RWPE1 (cell line): ENCODE data around the gene TMEM272.

Source experiments
- CTCF ChIA-PET: fragments of 350-600 bp; sonication (Branson Sonifier 250); formaldehyde crosslinking; extraction: SDS; loops from one replicate; lab custom pipeline; 2021; lab: Yijun Ruan, JAX
- POLR2A ChIA-PET: fragments of 400-600 bp; formaldehyde crosslinking; extraction: SDS; loops from one replicate; lab custom pipeline; 2020; ENCODE audit warnings: antibody characterized with exemption; ENCODE audit not compliant: low non-redundant PET; lab: Yijun Ruan, JAX
- DNase-seq: peaks from one replicate; pipeline ENCODE4 v3.0.0; 2012; ENCODE audit warnings: low spot score
- H3K27ac ChIP-seq: fragments of 450-650 bp; 2 replicates; pipeline ENCODE4 v1.5.1; 2017
- TF ChIP-seq, protein P1 (sequence below): fragments of 450-650 bp; conservative IDR thresholded peaks from 2 replicates; pipeline ENCODE4 v1.5.1; 2017; ENCODE audit warnings: low read depth, mild to moderate bottlenecking

TMEM272 gene

DNA sequence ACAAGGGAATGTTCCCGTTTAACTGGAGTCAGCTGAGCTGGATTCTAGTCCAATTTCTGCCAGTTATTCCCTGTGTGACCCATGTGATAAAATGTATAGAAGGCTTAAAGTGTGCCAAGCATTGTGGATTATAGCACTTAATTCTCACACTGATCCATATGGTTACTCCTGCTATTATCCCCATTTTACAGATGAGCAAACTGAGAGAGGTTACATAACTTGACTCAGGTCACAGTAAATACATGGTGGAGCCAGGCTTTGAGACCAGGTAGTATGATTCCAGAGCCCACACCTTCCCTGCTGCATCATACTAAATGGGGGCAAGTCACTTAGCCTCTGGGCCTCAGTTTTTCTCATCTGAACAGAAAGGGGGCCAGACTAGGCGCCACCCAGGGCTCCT lies 39.1 kb downstream of the TMEM272 start:
- DNase-seq = no peak

DNA sequence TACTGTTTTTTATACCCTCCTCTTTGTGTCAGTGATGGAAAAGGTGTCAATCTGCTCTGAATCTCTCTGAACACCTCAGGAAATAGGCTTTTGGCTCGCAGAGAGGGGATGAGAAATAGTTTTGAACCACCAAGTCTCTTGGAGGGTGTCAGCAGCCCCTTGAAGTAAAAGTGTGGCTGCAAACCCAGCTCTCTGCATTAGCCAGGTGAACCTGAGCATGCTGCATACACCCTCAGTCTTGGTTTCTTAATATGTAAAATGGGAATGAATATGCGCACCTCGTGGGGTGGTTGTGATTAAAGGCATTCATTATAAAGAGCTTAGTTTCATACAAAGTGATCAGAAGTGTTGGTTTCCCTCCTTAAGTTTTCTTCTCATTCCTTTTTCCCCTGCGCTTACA lies 39.7 kb downstream of the TMEM272 start:
- no peak overlapping the region for H3K27ac ChIP-seq
- POLR2A ChIA-PET = no interaction called here
- TF ChIP-seq, protein P1, sequence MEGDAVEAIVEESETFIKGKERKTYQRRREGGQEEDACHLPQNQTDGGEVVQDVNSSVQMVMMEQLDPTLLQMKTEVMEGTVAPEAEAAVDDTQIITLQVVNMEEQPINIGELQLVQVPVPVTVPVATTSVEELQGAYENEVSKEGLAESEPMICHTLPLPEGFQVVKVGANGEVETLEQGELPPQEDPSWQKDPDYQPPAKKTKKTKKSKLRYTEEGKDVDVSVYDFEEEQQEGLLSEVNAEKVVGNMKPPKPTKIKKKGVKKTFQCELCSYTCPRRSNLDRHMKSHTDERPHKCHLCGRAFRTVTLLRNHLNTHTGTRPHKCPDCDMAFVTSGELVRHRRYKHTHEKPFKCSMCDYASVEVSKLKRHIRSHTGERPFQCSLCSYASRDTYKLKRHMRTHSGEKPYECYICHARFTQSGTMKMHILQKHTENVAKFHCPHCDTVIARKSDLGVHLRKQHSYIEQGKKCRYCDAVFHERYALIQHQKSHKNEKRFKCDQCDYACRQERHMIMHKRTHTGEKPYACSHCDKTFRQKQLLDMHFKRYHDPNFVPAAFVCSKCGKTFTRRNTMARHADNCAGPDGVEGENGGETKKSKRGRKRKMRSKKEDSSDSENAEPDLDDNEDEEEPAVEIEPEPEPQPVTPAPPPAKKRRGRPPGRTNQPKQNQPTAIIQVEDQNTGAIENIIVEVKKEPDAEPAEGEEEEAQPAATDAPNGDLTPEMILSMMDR = no peak
- no peak for DNase-seq
- CTCF ChIA-PET = interaction anchor here (0.6 kb wide), 2 partner anchors 262 to 299 kb away, joined by 3 read pairs; no protein-coding TSS in a partner anchor

More for the DNA sequence above, 39.1 kb downstream of the TMEM272 start:
- CTCF ChIA-PET = interaction anchor here (0.6 kb wide), 1 partner anchor 263 kb away, joined by 3 read pairs; no protein-coding TSS in a partner anchor
- TF ChIP-seq, protein P1 = no peak
- no peak overlapping the region for H3K27ac ChIP-seq
- POLR2A ChIA-PET = no interaction called here

DNA sequence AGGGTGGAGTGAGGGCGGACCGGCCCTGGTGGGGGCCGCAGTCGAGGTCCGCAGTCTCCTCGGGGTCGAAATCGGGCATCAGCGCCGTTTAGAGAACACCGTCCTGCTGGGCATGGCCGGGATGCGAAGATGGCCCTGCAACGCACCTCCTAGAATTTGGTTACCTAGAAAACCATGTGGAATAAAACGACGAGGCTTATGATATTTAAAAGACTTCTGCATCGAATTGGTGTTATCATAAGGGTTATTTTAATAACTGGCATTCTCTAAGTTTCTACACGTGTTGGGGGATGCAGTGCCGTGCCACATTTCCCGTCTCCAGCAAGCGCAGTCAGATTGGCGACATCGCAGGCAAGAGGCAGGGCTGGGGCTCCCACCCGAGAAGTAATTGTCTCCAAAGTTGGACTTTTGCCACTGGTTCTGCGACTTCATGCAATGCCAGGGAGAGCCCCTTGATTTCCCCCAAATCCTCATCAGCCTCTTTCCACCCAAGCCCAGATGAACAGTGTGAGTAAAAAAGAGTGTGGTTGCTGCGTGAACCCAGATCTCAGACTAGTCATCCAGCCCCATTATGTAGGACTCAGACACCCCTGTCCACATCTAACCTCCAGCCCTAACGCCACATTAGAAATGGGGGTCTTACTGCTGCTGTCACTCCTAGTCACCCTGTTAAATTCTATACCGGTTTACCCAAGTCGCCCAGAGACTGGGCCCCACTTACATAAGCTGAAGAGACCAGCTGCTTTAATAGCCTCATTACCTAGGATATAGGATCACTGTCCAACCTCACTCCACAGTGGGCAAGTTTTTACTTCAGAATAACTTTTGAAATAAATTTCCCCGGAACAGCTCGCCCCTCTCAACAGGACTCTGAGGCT lies 40.4 kb downstream of the TMEM272 start:
- TF ChIP-seq, protein P1 = no peak
- POLR2A ChIA-PET = no interaction called here
- DNase-seq = no peak
- peak overlapping the region; percentile 86 for H3K27ac ChIP-seq
- CTCF ChIA-PET = interaction anchor here (0.6 kb wide), 1 partner anchor 300 kb away, joined by 3 read pairs; no protein-coding TSS in a partner anchor

DNA sequence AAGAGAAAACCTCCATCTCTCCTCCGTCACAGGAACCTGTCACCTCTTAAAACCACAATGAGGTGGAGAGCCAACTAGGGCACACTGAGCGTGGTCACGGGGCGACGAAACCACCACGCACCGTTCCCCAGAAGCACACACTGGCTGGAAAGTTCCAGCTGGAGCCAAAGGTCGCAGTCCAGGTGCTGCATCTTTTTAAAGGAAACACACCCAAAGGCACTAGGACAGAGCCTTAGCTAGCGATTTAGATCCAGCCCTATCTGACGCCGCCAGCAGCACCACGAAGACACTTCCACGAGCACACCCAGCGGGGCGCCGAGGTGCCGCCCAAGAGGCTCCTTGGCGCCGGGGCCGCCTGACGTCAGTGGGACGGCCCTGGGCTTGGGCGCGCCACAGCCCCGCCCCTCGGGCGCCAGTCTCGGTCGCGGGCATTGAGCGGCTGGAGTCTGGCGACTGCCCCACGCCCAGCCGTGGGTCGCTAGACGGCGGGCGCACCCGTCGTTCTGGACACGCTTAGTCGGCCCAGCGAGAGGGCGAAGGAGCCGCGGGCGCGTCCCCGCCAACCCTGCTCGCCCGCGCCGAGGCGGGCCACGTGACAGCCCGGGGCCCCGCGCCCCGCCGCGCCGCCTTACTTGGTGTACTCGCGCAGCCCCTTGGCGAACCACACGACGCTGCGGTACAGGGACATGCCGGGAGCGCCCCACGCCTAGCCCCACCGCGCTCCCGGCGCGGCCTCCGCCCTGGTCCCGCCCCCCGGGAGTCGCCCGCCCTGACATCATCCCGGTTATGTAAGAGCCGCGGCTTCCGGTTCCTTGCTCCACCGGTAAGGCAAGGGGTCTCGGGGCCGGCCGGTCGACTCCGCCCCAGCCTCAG lies 41.3 kb downstream of the TMEM272 start, which contains the start of gene DHRS12:
Gene DHRS12, minus strand, starts transcription at position 742 of the 873 bp plus-strand sequence. CDS start 4,504 bp downstream, outside the sequence.
- DNase-seq = peak; percentile 87
- ChIA-PET CTCF (no interaction called here), POLR2A (no interaction called here)
- TF ChIP-seq, protein P1 = no peak
- peak within 1 kb of the TSS; percentile 86 for H3K27ac ChIP-seq

DNA sequence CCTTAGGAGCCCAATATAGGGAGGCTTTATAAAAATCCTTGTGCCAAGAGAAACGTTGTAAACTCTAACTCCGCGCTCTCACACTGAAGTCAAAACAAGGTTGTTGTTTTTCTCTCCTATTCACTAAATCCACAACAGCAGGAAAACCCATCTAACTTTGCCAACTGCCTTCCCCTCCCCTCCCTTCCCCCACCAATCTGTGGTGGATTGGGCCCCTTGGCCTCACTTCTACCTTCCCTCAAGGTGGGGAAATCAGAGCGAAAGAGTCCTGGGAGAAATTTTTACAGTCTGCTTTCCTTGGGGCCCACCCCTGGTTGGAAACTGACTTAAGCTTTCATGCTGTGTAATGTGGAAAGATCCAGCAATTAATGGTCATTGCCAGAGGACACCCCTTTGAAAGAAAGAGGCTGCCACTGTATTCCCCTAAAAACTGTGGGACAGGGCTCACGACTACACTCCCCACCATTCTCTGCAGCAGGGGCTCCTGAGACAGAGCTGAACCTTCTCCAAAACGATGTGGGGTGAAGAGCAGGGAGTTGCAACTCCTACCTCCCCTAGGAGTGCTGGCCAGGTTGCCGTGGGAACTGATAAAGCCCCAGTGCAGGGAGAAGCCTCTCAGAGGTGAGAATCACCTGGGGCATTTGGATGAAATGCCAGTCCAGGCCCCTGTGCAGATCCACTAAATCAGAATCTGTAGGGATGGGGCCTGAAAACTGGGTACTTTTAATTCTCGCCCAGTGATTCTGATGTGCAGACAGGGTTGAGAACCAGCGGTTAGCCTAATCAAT lies 42.2 kb downstream of the TMEM272 start:
- H3K27ac ChIP-seq = peak overlapping the region; percentile 86
- no peak for DNase-seq
- TF ChIP-seq, protein P1 = no peak
- POLR2A ChIA-PET = interaction anchor here (0.6 kb wide), 1 partner anchor 888 kb away, joined by 3 read pairs; no protein-coding TSS in a partner anchor
- CTCF ChIA-PET = interaction anchor here (0.6 to 0.7 kb wide), 3 partner anchors 12 to 678 kb away, joined by 3 to 4 read pairs (median 3); no protein-coding TSS in a partner anchor
